NCI-H526 (cell line): ENCODE results near the gene CBX5.
"Not testable (repeated sequence)": the region's sequence is repeated elsewhere in the genome, so short reads cannot be mapped to it uniquely, and the experiment has no call there.

Source experiments
- DNase-seq, 2 experiments: peaks; one replicate each; lab custom pipeline; 2025; lab: John Stamatoyannopoulos, UW

Gene CBX5

DNA sequence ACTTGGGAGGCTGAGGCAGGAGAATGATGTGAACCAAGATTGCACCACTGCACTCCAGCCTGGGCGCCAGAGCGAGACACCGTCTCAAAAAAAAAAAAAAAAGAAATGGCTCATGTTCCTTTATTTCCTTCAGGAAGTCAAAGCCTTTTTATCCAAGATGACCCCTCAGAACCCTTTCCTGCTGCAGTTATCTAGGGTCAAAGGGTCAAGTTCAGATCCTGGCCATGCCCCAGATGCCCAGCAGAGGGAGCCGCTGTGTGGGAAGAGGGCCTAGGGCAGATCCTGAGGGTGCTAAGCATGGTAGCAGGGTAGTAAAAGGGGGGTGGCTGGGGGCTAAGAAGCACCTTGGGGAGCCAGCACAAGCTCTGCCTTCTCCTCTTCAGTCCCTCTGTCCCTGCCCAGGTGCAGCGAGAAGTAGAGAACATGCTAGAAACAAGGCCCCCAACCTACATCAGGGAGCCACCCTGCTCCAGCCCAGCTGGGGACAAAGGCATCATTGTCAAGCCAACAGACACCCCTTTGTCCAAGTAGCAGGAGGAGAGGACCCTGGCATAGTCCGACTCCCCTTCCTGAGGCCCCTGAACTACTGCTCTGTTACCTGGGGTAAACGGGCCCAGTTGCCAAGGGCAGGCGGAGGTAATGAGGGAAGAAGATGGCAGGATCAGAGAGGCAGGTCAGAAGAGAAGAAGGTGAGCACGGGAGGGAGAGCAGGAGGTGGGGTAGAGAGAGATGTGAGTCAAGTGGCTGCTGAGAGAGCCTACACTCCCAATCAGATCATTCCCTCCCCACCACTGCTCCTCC lies 14.4 kb upstream of the CBX5 start:
- peak in 1 of 2 experiments; percentile 68 for DNase-seq

DNA sequence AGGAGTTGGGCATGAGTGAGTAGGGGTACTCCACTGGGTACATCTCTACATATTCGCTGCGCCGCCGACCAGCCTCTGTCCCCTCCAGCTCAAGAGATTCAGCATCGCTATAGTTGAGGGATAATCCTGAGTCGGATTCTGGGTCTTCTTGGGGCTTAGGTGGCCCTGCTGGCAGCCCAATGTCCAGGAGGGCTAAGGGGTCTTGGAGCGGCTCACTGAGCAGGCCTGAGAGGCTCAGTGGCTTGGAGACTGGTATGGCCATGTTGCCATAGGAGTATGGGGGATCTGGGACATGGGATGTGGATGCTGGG lies 13.0 kb upstream of the CBX5 start:
- no peak for DNase-seq

DNA sequence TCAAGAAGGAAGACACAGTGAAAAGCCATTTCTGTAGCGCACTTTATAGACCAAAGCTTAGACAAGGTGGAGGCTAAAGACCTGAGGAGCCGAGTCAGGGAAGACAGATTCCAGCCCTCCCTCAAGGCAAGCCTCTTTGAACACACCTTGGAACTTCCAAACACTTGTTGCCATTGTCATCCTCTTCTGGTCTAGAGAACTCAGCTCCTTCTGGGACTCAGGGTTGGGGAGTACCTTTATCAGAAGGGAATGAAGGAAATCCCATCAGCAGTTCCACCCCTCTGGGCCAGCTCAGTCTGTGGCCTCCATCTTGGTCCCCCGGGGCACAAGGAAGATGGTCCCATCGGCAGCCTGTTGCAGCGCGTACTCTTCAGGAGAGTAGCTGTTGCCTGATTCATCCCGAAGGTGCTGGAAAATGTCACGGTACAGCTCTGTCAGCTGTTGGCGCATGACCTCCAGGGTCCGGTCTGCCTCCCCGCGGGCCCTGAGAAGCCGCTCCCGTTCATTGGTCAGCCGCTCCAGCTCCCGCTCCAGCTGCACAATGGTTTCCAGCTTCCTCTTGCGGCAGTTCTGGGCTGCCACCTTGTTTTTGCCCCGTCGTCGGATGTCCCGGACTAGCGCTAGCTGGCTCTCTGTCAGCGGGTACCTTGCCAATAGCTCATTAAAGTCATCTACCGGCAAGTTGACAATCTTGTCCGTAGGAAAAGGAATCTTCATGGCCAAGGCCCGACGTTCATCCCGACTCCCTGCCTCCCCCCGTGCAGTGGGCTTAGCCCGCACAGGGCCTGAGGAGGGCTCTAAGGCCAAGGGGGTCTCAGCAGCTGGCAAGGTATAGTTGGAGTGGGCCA lies 12.4 kb upstream of the CBX5 start:
- no peak for DNase-seq

DNA sequence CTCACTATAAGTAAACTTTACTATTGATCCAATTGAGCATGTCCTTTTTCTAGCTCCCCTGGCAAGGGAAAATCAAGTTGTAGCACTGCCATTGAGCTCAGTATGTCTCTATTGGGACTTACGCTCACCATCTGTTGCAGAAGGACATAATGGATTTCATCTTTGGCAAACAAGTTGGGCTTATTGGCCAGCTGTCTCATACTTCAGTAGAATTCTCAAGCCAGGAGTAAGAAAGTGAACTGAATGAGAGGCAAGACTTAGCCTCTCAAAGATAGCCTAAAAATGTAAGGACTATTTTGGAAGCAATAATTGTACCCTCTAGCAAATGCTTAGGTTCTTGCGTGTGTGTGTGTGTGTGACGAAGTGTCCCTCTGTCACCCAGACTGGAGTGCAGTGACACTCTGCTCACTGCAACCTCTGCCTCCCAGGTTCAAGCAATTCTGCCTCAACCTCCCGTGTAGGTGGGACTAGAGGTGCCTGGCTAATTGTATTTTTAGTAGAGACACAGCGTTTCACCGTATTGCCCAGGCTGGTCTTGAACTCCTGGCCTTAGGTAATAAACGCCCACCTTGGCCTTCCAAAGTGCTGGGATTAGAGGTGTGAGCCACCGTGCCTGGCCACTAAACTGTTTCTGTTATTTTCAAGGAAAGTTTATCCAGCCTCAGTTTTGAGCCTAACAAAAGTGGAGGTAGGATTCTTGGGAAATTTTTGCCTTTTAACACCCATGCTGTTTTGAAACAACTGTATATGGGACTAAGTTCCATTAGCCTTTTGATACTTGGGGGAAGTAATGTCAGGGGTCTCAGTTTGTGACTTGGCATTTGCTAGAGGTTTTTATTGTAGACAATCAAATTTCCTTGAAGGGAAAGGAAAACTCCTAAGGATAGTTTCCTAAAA lies 7.6 kb upstream of the CBX5 start:
- DNase-seq = no peak

DNA sequence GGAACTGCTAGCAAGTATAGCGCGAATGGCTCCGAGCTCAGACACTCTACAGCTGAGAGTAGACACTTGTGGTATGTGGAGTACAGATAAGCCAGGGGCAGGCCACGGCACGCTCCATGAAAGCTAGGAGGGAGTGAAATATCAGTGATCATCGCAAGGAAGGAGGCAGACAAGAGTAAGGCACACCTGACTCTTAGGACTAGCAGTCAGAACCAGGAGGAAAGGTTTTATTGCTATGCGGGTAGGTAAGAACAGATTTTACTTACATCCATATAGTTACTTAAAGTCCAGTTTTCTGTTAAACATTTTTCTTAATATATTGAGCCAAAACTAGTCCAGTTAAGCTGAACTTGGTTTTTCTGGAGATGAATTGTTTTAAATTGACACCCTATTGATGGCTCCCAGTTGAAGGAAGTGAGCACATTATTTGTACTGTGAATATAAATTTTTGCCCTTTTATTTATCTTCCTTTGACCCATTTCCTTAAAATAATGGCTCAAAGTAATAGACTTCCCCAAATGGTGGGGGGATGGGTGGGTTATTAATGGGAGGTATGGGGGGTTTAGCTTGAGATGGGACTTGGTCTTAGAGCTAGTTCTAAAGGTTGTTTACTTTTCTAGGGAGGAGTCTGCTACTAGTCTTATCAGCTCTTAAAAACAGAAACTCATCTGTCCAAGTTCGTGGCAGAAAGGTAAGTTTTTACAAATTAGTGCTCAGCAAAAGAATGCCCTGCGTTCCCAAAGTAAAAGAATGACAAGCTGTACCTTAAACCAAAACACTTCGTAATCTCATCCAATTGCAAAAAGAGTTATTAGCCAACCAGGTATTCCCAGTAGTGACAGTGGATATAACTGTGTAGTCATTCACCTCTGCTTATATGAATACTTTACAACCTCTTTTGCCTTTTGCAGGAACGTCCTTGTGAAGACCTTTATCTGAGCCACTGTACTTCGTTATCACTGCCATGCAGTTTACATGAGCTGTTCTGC lies 6.4 kb upstream of the CBX5 start:
- DNase-seq = no peak

DNA sequence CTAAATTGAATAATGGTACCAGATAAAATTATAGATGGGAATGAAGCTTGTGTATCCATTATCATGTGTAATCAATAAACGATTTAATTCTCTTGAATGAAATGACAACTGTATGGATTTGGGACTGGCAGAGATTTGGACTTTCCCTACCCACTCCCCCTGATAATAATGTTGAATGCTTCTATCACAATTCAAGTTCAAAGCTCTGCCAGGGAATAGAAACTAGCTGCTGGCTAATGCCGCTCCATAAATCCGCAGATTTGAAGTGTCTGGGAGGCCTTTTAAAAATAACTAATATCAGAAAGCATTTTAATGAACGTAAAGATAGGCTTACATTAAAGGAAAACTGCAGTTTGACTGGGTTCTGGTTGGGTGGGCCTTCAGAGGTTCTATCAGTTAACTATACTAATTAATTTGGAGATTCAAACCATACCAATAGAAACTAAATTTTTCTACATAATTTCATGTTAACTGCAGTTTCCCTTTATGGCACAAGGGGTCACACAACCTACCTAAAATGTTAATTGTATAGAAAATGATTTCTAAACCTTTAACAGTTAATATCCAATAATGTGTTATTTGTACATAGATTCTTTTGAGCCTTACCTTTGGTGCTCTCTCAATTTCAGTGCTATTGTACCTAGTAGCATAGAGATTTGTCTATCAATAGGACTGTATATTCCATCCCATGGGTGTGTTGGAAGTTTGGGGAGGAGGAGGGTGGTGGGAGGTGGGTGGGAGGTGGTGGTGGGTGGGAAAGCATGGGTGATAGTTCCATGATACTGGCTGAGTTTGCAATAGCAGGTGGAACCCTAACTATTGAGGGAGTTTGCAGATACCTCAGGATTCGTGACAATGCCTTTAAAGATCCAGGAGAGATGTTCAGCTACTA lies 5.5 kb upstream of the CBX5 start:
- DNase-seq = no peak

DNA sequence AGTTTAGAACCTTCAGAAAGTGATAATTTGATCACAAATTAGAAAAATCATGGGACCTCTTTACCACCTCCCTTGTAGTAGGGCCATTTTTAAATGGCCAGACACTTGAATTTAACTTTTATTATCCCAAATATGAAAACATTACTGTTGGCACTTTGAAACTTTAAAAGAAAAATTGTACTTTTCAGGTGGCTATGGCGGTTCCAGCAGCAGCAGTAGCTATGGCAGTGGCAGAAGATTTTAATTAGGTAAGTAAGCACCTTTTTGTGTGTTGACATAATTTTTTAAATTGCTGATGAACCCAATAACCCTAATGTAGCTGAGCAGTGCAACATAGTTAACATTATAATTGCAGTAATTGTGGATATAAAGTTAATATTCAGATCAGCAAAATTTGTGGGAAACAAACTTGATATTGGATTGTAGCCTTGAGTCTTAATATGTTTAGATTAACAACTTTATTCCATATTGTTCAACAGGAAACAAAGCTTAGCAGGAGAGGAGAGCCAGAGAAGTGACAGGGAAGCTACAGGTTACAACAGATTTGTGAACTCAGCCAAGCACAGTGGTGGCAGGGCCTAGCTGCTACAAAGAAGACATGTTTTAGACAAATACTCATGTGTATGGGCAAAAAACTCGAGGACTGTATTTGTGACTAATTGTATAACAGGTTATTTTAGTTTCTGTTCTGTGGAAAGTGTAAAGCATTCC lies 4.3 kb upstream of the CBX5 start:
- DNase-seq = not testable (repeated sequence)

DNA sequence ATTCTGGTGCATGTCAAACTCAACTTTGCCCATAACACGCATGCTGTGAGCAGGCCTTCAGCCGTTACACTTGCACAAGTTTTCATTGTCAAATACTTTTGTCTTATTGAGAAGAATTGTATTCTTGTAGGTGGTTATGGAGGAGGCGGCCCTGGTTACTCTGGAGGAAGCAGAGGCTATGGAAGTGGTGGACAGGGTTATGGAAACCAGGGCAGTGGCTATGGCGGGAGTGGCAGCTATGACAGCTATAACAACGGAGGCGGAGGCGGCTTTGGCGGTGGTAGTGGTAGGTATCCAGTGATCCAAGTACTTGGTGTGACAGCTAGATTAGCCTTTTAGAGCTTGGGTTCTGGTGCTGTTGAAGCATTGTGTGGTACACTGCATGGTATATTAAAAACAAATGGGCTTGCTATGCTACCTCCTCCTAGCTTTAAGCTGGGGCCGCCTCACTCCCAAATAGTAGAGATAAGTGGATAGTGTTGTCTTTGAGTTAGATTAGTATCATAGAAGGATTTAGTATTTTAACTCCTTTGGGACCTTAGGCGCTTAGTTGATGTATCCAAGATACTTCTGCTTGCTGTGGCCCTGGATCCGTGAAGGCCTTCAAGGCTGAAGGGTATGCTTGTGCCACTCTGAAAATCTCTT lies 3.1 kb upstream of the CBX5 start:
- DNase-seq = no peak

DNA sequence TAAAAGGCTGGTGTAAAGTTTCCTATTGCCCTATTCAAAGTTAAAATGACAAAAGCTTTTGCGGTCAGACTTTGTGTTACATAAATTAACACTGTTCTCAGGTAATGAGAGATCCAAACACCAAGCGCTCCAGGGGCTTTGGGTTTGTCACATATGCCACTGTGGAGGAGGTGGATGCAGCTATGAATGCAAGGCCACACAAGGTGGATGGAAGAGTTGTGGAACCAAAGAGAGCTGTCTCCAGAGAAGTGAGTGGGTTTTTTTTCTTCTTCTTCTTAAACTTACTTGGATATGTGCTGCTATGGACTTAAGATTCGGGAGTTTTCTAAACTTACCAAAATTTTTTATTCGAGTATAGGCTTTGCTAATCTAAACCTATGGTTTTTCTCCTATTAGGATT lies 1.8 kb upstream of the CBX5 start:
- not testable (repeated sequence) for DNase-seq

DNA sequence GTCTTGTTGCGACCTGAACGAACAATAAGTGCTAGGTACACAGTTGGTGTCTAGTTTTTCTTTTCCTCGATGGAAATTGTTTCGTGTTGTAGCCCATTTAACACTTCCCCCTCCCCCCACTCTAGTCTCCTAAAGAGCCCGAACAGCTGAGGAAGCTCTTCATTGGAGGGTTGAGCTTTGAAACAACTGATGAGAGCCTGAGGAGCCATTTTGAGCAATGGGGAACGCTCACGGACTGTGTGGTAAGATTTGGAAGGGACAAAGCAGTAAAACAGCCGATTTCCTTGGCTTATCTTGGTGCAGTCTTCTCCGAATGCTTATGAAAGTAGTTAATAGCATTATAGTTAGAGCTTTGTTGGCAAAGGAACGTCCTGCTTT lies 1.3 kb upstream of the CBX5 start:
- DNase-seq = not testable (repeated sequence)

DNA sequence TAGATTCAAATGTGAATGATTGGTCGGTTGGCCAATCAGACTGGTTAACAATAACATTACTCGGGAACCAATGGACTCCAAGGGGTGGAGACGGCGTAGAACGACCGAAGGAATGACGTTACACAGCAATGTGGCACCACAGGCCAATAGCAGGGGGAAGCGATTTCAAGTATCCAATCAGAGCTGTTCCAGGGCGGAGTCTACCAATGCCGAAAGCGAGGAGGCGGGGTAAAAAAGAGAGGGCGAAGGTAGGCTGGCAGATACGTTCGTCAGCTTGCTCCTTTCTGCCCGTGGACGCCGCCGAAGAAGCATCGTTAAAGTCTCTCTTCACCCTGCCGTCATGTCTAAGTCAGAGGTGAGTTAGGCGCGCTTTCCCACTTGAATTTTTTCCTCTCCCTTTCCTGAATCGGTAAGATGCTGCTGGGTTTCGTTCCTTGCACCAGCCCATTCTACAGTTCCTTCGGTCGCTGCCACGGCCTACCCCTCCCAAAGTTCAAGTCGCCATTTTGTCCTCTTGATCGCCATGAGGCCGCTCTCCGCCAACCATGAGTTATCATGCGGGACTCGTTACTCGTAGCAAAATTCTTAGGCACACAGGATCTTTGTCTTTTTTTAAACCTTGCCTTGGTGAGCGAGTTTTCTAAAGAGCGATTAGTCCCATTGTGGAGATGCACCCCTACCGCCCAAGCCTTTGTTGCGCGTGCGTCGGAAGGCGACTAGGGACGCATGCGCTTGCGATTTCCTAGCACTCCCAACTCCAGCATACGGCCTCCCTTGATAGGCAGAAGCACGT lies 742 bp upstream of the CBX5 start, which contains the start of gene HNRNPA1:
Gene HNRNPA1, plus strand, starts transcription at position 259 of the 793 bp plus-strand sequence. Its CDS starts 82 bp downstream, at position 341.
- peak; percentile 99 for DNase-seq

DNA sequence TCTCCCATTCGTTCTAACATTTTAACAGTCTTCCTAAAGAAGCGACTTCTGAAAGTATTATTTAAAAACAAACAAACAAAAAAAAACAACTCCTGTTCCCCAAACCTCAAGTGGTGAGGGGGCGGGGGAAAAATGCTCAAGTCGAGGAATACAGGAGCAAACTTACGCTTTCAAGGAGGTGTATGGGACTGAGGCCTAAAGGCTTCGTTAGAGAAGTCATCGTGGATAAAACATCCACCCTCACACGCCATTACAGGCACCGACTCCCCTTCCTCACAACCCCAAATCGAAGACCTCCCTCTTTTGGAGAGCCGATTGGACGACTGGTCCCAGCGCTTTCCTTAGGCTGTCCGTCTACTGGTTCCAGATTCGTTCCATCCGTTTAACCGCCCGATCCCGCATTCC lies 693 bp downstream of the CBX5 start:
- no peak for DNase-seq

DNA sequence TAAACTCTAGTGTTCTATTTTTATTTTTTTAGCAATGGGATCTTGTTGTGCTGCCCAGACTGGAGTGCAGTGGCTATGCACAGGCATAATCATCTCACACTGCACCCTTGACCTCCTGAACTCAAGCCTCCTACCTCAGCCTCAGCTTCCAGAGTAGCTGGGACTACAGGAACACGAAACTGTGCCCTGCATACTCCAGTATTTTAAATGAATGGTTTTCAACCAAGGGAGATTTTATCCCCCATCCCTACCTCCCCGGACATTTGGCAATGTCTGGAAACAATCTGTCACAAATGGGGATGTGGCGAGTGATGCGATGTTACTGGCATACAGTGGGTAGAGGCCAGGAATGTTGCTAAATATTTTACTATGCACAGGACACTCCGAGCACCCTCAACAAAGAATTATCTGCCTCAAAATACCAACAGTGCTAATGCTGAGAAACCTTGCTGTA lies 2.1 kb downstream of the CBX5 start:
- no peak for DNase-seq

DNA sequence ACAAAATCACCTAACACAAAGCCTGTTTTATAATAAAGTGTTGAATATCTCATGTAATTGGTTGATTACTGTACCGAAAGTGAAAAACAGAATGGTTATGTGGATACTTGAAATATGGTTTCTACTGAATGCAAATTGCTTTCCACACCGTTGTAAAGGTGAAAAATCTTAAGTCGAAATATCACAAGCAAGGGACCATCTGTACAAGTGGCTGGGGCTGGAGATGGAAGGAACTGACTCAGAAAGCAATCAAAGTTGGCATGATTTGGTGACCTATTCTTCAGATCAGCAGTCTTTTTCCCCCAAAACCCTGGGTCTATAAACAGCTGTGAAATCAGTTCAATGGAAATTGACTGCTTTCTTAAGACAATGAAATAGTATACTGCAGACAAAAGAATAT lies 3.6 kb downstream of the CBX5 start:
- no peak for DNase-seq

DNA sequence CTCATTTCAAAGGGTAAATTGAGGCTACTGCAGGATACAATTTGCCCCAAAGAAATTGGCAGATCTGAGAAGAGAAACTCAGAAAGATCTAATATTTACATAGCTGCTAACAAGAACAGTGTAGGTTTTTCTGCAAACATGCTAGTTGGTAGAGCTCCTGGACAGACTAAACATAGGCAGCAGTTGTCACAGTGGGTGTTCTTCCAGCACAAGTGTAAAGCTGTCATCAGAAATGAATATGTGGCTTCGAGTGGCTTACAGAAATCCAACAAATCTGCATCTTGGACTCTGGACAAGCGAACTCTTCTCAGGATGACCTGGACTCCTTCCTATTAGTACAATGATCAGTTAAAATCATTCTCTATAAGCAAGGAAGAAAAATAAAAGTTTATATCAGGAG lies 5.9 kb downstream of the CBX5 start:
- no peak for DNase-seq

DNA sequence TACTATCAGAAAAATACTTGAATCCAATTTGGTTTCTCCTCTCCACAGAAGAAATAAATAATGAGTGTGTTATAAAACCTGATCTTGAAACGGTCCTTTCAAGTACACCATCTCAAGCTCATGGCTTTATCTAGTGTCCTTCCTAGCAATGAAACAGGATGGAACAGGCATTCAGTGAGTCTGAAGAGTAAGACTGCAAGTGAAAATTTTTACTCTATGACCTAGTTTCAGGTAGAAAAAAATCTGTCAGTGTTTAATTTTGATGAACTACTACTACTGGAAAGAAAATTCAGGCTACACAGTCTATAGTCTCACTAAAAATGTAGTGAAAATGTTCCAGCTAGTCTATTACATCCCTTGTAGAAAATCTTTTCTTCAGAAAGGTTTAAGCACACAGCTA lies 7.7 kb downstream of the CBX5 start:
- no peak for DNase-seq

DNA sequence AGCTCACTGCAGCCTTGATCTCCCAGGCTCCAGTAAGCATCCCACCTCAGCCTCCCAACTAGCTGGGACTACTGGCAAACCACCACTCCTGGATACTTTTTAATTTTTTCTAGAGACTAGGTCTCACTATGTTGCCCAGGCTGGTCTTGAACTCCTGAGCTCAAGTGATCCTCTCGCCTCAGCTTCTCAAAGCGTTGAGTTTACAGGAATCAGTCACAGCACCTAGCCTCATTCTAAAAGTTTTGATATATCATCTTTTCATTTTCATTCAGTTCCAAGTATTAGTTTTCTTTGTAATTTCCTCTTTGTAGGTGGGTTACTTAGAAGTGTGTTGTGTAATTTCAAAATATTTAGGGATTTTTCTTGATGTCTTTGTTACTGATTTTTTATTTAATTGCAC lies 9.6 kb downstream of the CBX5 start:
- no peak for DNase-seq

DNA sequence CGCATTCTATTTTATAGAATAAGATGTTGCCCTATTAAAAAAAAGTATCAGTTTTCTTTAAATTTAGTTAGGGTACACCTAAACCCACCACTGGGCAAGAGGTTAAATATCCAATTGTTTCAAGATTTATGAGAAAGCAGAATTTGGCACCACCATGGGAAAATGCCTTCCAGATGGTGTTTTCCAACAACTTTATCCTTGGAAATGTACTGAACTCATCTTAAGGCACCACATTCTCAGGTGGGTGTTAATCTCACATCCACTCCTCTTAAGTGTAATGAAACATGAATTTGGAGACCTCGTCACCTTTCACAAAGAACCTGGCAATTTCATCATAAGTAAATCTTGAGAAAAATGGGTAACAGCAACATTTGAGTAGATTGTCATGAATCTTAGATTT lies 13.1 kb downstream of the CBX5 start:
- DNase-seq = no peak
